ENCODE measurements around the gene PIP4K2B. TPM values are rescaled to one million over a fixed set of nuclear protein-coding genes. Genes with fewer than 3 reads are reported as not detected.

Gene PIP4K2B
- polyA plus RNA-seq, 1 experiment: 36.8 TPM

GRCh38 chr17:38746849-38747462, 52.4 kb downstream of the PIP4K2B start:
- no peak for TF ChIP-seq CTCF (IDR thresholded peaks at IDR 0.05; ENCODE audit: low read depth, low read length)
- POLR2A ChIA-PET: no interaction called here
- Histone ChIP-seq H3K9me3 (ENCODE audit: control insufficient read depth, insufficient read depth, low read length) (peaks cover 3% of the 10 kb centered on the region; the same call in 1 of the 2 replicates), H3K27ac (ENCODE audit: low read depth, low read length) (peak overlapping the region; percentile 21), H3K4me3 (ENCODE audit: low read depth, low read length) (peak overlapping the region; percentile 85), H3K27me3 (ENCODE audit: control insufficient read depth, insufficient read depth, low read length) (no peaks in the 10 kb centered on the region)
- CTCF ChIA-PET: interaction anchor here (4.6 kb wide), 1 partner anchor 12 kb away, joined by 23 read pairs; no protein-coding TSS in a partner anchor
- no peak for DNase-seq (ENCODE audit: low read depth, low spot score)

DNA sequence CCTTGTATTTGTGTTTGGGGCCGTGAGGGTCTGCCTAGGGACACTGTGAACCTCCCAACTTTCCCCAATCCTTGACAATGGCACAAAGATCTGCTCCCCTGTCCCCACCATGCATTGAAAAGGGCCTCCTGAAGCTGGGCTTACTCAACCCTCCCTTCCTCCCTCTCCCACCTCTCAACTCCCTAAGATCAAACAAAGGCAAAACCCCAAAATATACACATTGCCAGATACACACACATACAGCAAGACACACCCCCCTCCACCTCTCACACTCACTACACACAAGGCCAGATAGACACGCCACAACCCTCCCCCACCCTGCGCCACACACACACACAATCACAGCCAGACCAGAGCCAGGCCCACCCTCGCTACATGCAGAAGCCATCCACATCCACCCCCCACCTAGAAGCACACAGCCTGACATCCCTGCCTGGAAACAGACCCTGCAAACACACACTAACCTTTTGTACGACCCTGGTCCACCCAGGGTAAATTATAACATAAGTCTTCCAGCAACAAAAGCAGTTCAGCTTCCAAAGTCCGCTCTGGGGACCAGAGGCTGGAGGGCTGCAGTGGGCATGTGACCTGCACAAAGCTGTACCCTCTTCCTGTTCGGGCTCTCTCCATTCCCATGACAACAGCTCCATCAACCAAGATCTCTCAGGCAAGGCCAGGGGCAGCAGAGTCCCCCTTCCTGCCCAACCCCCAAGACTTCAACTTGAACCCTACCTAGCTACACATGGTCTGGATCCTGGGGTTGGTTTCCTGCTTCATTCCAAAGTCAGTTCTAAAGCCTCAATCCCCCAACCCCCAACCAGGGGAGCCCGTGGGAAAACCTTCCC, 53.1 kb downstream of the PIP4K2B start:
- Histone ChIP-seq H3K9me3 (ENCODE audit: control insufficient read depth, insufficient read depth, low read length) (peaks cover 3% of the 10 kb centered on the region; the same call in 1 of the 2 replicates), H3K27ac (ENCODE audit: low read depth, low read length) (no peak overlapping the region), H3K27me3 (ENCODE audit: control insufficient read depth, insufficient read depth, low read length) (no peaks in the 10 kb centered on the region), H3K4me3 (ENCODE audit: low read depth, low read length) (peak overlapping the region; percentile 85)
- no peak for DNase-seq (ENCODE audit: low read depth, low spot score)
- POLR2A ChIA-PET: no interaction called here
- CTCF ChIA-PET: interaction anchor here (0.5 to 4.6 kb wide), 2 partner anchors 11 to 86 kb away, joined by 9 to 23 read pairs; no protein-coding TSS in a partner anchor
- TF ChIP-seq CTCF (IDR thresholded peaks at IDR 0.05; ENCODE audit: low read depth, low read length): no peak

- no peak for TF ChIP-seq CTCF (IDR thresholded peaks at IDR 0.05; ENCODE audit: low read depth, low read length)
- Histone ChIP-seq H3K27me3 (ENCODE audit: control insufficient read depth, insufficient read depth, low read length) (no peaks in the 10 kb centered on the region), H3K4me3 (ENCODE audit: low read depth, low read length) (peak overlapping the region; percentile 85), H3K9me3 (ENCODE audit: control insufficient read depth, insufficient read depth, low read length) (peaks cover 3% of the 10 kb centered on the region; the same call in 1 of the 2 replicates), H3K27ac (ENCODE audit: low read depth, low read length) (no peak overlapping the region)
- DNase-seq (ENCODE audit: low read depth, low spot score): no peak
- POLR2A ChIA-PET: interaction anchor here (0.6 kb wide), 1 partner anchor 10 kb away, joined by 4 read pairs; no protein-coding TSS in a partner anchor
- CTCF ChIA-PET: interaction anchor here (0.5 to 4.6 kb wide), 2 partner anchors 10 to 87 kb away, joined by 9 to 23 read pairs; no protein-coding TSS in a partner anchor
Observed at GRCh38 chr17:38745545-38745944, 53.8 kb downstream of the PIP4K2B start.

- no peak for DNase-seq (ENCODE audit: low read depth, low spot score)
- peaks cover 3% of the 10 kb centered on the region; the same call in 1 of the 2 replicates for H3K9me3 ChIP-seq (ENCODE audit: control insufficient read depth, insufficient read depth, low read length)
- ChIA-PET POLR2A (no interaction called here), CTCF (interaction anchor here (4.6 kb wide), 1 partner anchor 8 kb away, joined by 23 read pairs; no protein-coding TSS in a partner anchor)
- no peak overlapping the region for H3K27ac ChIP-seq (ENCODE audit: low read depth, low read length)
- no peak for TF ChIP-seq CTCF (IDR thresholded peaks at IDR 0.05; ENCODE audit: low read depth, low read length)
- no peaks in the 10 kb centered on the region for H3K27me3 ChIP-seq (ENCODE audit: control insufficient read depth, insufficient read depth, low read length)
- H3K4me3 ChIP-seq (ENCODE audit: low read depth, low read length): no peak overlapping the region
Observed at GRCh38 chr17:38743556-38744171, 55.7 kb downstream of the PIP4K2B start.
